Activated CD8-positive, alpha-beta T cell treated with anti-CD3 and anti-CD28 coated beads for 36 hours (primary cell): ENCODE data around the gene LIMS1. TPM values are rescaled to one million over a fixed set of nuclear protein-coding genes. Genes with fewer than 3 reads are reported as not detected.
A peak's percentile ranks its signal among the peaks of the same experiment; 100 is the strongest.

Experiments
- ATAC-seq: fragments of 200-7000 bp; cut with Tn5 transposase; one replicate; pipeline ENCODE4 v1.10.0; 2021; ENCODE audit warnings: mild to moderate bottlenecking, moderate library complexity
- CTCF ChIA-PET: fragments of 350-600 bp; sonication (Branson Sonifier 250); formaldehyde crosslinking; loops from one replicate; lab custom pipeline; 2021; ENCODE audit warnings: antibody characterized with exemption; lab: Charles Lee
- POLR2A ChIA-PET: fragments of 350-600 bp; sonication (Branson Sonifier 250); formaldehyde crosslinking; loops from one replicate; lab custom pipeline; 2021; ENCODE audit warnings: antibody characterized with exemption; lab: Charles Lee
- DNase-seq: peaks from one replicate; pipeline ENCODE4 v3.0.0-alpha.2; 2020
- H3K27ac Mint-ChIP-seq: one replicate; pipeline ENCODE4 v1.8.0; 2021; ENCODE audit warnings: mild to moderate bottlenecking, mixed read lengths
- H3K27me3 Mint-ChIP-seq: one replicate; pipeline ENCODE4 v1.8.0; 2021; ENCODE audit warnings: mixed read lengths
- H3K36me3 Mint-ChIP-seq: one replicate; pipeline ENCODE4 v1.8.0; 2021; ENCODE audit warnings: low read depth, mixed read lengths
- H3K4me1 Mint-ChIP-seq: one replicate; pipeline ENCODE4 v1.8.0; 2021; ENCODE audit warnings: low read depth, mixed read lengths
- H3K4me3 Mint-ChIP-seq: one replicate; pipeline ENCODE4 v1.8.0; 2021; ENCODE audit warnings: mild to moderate bottlenecking, moderate library complexity, mixed read lengths
- H3K9me3 Mint-ChIP-seq: one replicate; pipeline ENCODE4 v1.8.0; 2021; ENCODE audit warnings: mixed read lengths
- intact Hi-C: fragments of 100-400 bp; cut with micrococcal nuclease; formaldehyde crosslinking; loops from one replicate; pipeline ENCODE4 v1.10.0; 2022
- total RNA-seq, 2 experiments: library from RNA; stranded (reverse); gene quantifications; one replicate each; pipeline ENCODE4 v1.2.3, GENCODE V29; 2021
- TF ChIP-seq, protein P1 (sequence below): fragments of 200-600 bp; IDR thresholded peaks from one replicate; pipeline ENCODE4 v1.8.0; 2022; ENCODE audit warnings: antibody characterized with exemption, mild to moderate bottlenecking

Gene LIMS1
- total RNA-seq, 2 experiments from 2014 or later: 48.1 to 51.7 TPM

DNA sequence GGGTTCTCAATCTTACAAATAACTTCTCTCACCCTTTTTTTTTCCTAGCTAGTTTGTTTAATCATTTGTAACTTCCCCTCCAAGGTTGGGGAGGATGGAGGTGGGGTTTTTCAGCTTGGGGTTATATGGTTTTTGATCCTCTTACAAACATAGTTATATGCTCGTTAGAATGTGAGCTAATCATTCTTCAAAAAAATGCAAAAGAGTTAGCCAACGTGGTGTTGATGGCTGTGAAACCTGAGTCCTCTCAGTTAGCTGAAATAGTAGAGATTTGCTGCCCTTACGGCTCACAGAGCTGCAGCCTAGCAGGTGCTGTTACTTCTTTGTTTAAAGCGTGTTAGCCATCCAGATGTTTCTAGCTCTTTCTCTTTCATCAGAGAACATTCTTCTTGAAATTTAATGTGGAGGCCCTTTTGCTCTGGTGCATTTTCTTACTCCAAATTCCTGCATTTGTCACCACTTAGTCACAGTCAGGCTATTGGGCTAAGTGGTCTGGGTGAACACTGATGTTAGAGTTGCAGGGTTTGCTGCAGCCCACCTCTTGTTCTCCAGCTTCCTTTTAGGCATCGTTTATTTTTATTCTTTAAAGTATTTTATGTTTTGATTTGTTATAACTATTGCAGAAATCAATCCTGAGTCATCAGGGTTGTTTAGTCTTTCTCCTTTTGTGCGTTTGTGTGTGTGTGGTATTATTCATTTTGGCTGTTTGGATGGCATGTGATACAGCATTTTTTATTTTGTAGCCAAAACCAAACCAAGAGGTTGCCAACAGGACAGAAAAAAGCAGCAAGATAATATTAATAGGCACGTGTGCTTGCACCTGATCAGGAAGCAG, 41.1 kb downstream of the LIMS1 start:
- Mint-ChIP-seq H3K36me3 (no peaks in the 10 kb centered on the region), H3K9me3 (no peaks in the 10 kb centered on the region), H3K4me1 (peaks cover 27% of the 10 kb centered on the region), H3K4me3 (no peak overlapping the region), H3K27ac (peak overlapping the region; percentile 34), H3K27me3 (no peaks in the 10 kb centered on the region)
- DNase-seq (no peak), ATAC-seq (peak; percentile 37)
- TF ChIP-seq, protein P1, sequence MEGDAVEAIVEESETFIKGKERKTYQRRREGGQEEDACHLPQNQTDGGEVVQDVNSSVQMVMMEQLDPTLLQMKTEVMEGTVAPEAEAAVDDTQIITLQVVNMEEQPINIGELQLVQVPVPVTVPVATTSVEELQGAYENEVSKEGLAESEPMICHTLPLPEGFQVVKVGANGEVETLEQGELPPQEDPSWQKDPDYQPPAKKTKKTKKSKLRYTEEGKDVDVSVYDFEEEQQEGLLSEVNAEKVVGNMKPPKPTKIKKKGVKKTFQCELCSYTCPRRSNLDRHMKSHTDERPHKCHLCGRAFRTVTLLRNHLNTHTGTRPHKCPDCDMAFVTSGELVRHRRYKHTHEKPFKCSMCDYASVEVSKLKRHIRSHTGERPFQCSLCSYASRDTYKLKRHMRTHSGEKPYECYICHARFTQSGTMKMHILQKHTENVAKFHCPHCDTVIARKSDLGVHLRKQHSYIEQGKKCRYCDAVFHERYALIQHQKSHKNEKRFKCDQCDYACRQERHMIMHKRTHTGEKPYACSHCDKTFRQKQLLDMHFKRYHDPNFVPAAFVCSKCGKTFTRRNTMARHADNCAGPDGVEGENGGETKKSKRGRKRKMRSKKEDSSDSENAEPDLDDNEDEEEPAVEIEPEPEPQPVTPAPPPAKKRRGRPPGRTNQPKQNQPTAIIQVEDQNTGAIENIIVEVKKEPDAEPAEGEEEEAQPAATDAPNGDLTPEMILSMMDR: no peak
- ChIA-PET CTCF (interaction anchor here (1.0 to 2.7 kb wide), 2 partner anchors 9 to 61 kb away, joined by 3 to 27 read pairs; no protein-coding TSS in a partner anchor), POLR2A (interaction anchor here (1.5 kb wide), 1 partner anchor 42 kb away, joined by 4 read pairs; no protein-coding TSS in a partner anchor)
- intact Hi-C loops: no loop called here

- CTCF ChIA-PET: interaction anchor here (1.5 kb wide), 1 partner anchor 59 kb away, joined by 4 read pairs; no protein-coding TSS in a partner anchor
- ATAC-seq (no peak), DNase-seq (no peak)
- intact Hi-C loops: no loop called here
- POLR2A ChIA-PET: no interaction called here
- H3K27me3 Mint-ChIP-seq: no peaks in the 10 kb centered on the region
- no peaks in the 10 kb centered on the region for H3K36me3 Mint-ChIP-seq
- peaks cover 37% of the 10 kb centered on the region for H3K4me1 Mint-ChIP-seq
- no peak overlapping the region for H3K4me3 Mint-ChIP-seq
- H3K27ac Mint-ChIP-seq: no peak overlapping the region
- no peaks in the 10 kb centered on the region for H3K9me3 Mint-ChIP-seq
- TF ChIP-seq, protein P1: no peak
Measured at GRCh38 chr2:108577099-108577498, 42.8 kb downstream of the LIMS1 start.

GRCh38 chr2:108579623-108580022, 45.4 kb downstream of the LIMS1 start:
- no peaks in the 10 kb centered on the region for H3K9me3 Mint-ChIP-seq
- no peaks in the 10 kb centered on the region for H3K36me3 Mint-ChIP-seq
- intact Hi-C loops: loop anchor here (5.0 to 10.0 kb wide), 2 partner anchors 45 to 227 kb away; partner anchors contain the start of gene LIMS1
- no peak overlapping the region for H3K27ac Mint-ChIP-seq
- no peak overlapping the region for H3K4me3 Mint-ChIP-seq
- ChIA-PET CTCF (interaction anchor here (1.2 kb wide), 1 partner anchor 57 kb away, joined by 3 read pairs; no protein-coding TSS in a partner anchor), POLR2A (no interaction called here)
- ATAC-seq: no peak
- H3K27me3 Mint-ChIP-seq: no peaks in the 10 kb centered on the region
- TF ChIP-seq, protein P1: no peak
- peaks cover 36% of the 10 kb centered on the region for H3K4me1 Mint-ChIP-seq
- no peak for DNase-seq

GRCh38 chr2:108580050-108580449, 45.8 kb downstream of the LIMS1 start:
- DNase-seq: no peak
- no peak for ATAC-seq
- H3K27ac Mint-ChIP-seq: peak overlapping the region; percentile 81
- H3K36me3 Mint-ChIP-seq: no peaks in the 10 kb centered on the region
- H3K9me3 Mint-ChIP-seq: no peaks in the 10 kb centered on the region
- ChIA-PET CTCF (interaction anchor here (1.2 kb wide), 1 partner anchor 57 kb away, joined by 3 read pairs; no protein-coding TSS in a partner anchor), POLR2A (no interaction called here)
- TF ChIP-seq, protein P1: no peak
- no peaks in the 10 kb centered on the region for H3K27me3 Mint-ChIP-seq
- intact Hi-C loops: loop anchor here (5.0 to 10.0 kb wide), 2 partner anchors 45 to 228 kb away; partner anchors contain the start of gene LIMS1
- H3K4me3 Mint-ChIP-seq: no peak overlapping the region
- H3K4me1 Mint-ChIP-seq: peaks cover 32% of the 10 kb centered on the region
